OCI-LY3 (cell line): ENCODE measurements around the gene CCND1.

Source experiments
- EZH2phosphoT487 ChIP-seq: fragments of 200-600 bp; shearing (Covaris generic); IDR thresholded peaks from 2 replicates; pipeline ENCODE4 v1.6.1; 2018; ENCODE audit warnings: antibody characterized with exemption, mixed run types, low read depth
- TF ChIP-seq, protein P1 (sequence below): fragments of 200-600, 300-600 bp; sonication (generic); IDR thresholded peaks from 2 replicates; pipeline ENCODE4 v1.5.1; 2014; ENCODE audit warnings: antibody characterized with exemption, low read length, low read depth

DNA sequence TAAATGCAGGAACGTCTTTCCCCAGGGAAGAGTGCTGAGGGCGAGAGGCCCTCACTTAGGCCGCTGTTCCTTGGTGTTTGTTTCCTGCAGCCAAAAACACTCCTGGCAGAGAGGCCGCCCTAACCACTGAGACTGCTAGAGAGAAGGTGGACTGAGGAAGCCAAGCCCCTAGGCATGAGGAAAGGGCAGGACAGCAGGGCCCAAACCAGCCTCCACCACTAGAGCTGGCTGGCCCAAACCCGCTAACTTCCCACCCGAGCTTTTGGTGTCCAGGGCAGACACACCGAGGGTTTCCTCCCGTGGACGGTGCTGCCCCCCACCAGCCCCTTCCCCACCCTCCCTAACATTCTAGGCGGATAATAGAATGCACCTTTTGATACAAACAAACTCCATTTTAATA is 56.9 kb downstream of the CCND1 start:
- TF ChIP-seq, protein P1, sequence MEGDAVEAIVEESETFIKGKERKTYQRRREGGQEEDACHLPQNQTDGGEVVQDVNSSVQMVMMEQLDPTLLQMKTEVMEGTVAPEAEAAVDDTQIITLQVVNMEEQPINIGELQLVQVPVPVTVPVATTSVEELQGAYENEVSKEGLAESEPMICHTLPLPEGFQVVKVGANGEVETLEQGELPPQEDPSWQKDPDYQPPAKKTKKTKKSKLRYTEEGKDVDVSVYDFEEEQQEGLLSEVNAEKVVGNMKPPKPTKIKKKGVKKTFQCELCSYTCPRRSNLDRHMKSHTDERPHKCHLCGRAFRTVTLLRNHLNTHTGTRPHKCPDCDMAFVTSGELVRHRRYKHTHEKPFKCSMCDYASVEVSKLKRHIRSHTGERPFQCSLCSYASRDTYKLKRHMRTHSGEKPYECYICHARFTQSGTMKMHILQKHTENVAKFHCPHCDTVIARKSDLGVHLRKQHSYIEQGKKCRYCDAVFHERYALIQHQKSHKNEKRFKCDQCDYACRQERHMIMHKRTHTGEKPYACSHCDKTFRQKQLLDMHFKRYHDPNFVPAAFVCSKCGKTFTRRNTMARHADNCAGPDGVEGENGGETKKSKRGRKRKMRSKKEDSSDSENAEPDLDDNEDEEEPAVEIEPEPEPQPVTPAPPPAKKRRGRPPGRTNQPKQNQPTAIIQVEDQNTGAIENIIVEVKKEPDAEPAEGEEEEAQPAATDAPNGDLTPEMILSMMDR: no peak
- TF ChIP-seq EZH2phosphoT487: no peak
